HUES48 (cell line): Measurements from ENCODE around the gene CYSRT1.
A peak's percentile ranks its signal among the peaks of the same experiment; 100 is the strongest.

Source experiments
- H3K27ac ChIP-seq: one replicate; pipeline ENCODE4 v1.7.0; 2013; ENCODE audit warnings: low read depth, low read length, inconsistent platforms
- H3K27me3 ChIP-seq: 2 replicates; pipeline ENCODE4 v1.6.1; 2013; ENCODE audit warnings: mild to moderate bottlenecking, low read length; ENCODE audit not compliant: control insufficient read depth, insufficient read depth
- H3K36me3 ChIP-seq: 2 replicates; pipeline ENCODE4 v1.6.1; 2013; ENCODE audit warnings: low read length; ENCODE audit not compliant: control insufficient read depth, insufficient read depth
- H3K4me1 ChIP-seq: 2 replicates; pipeline ENCODE4 v1.6.1; 2013; ENCODE audit warnings: mild to moderate bottlenecking, low read length; ENCODE audit not compliant: control insufficient read depth, insufficient read depth
- H3K4me3 ChIP-seq: 2 replicates; pipeline ENCODE4 v1.5.1; 2013; ENCODE audit warnings: mild to moderate bottlenecking, low read depth, low read length
- H3K9ac ChIP-seq: 2 replicates; pipeline ENCODE4 v1.6.1; 2013; ENCODE audit warnings: mild to moderate bottlenecking, low read depth, low read length, moderate library complexity
- H3K9me3 ChIP-seq: 2 replicates; pipeline ENCODE4 v1.6.1; 2013; ENCODE audit warnings: low read length; ENCODE audit not compliant: control insufficient read depth, insufficient read depth

CYSRT1 gene

GRCh38 chr9:137183980-137184595, 40.9 kb upstream of the CYSRT1 start:
- Histone ChIP-seq H3K4me1 (no peaks in the 10 kb centered on the region), H3K36me3 (peaks cover 71% of the 10 kb centered on the region), H3K27ac (no peak overlapping the region), H3K9ac (no peak overlapping the region), H3K4me3 (no peak overlapping the region), H3K9me3 (no peaks in the 10 kb centered on the region), H3K27me3 (no peaks in the 10 kb centered on the region)

- Histone ChIP-seq H3K9me3 (no peaks in the 10 kb centered on the region), H3K27me3 (no peaks in the 10 kb centered on the region), H3K9ac (no peak overlapping the region), H3K36me3 (peaks cover 66% of the 10 kb centered on the region), H3K27ac (no peak overlapping the region), H3K4me1 (no peaks in the 10 kb centered on the region), H3K4me3 (no peak overlapping the region)
Observed at GRCh38 chr9:137184881-137185660, 39.9 kb upstream of the CYSRT1 start.

GRCh38 chr9:137185921-137186320, 39.1 kb upstream of the CYSRT1 start:
- Histone ChIP-seq H3K27ac (no peak overlapping the region), H3K4me3 (no peak overlapping the region), H3K9me3 (no peaks in the 10 kb centered on the region), H3K4me1 (no peaks in the 10 kb centered on the region), H3K36me3 (peaks cover 66% of the 10 kb centered on the region), H3K9ac (no peak overlapping the region), H3K27me3 (no peaks in the 10 kb centered on the region)

- Histone ChIP-seq H3K27ac (no peak overlapping the region), H3K36me3 (peaks cover 63% of the 10 kb centered on the region), H3K4me3 (no peak overlapping the region), H3K27me3 (no peaks in the 10 kb centered on the region), H3K4me1 (no peaks in the 10 kb centered on the region), H3K9me3 (no peaks in the 10 kb centered on the region), H3K9ac (no peak overlapping the region)
Observed at GRCh38 chr9:137186385-137186784, 38.6 kb upstream of the CYSRT1 start.

GRCh38 chr9:137187386-137187785, 37.6 kb upstream of the CYSRT1 start:
- Histone ChIP-seq H3K9ac (no peak overlapping the region), H3K27ac (no peak overlapping the region), H3K4me1 (no peaks in the 10 kb centered on the region), H3K9me3 (no peaks in the 10 kb centered on the region), H3K36me3 (peaks cover 66% of the 10 kb centered on the region), H3K4me3 (peak overlapping the region; percentile 87), H3K27me3 (no peaks in the 10 kb centered on the region)

- H3K9ac ChIP-seq, result peak overlapping the region; percentile 54; the same call in 1 of the 2 replicates
- no peaks in the 10 kb centered on the region for H3K27me3 ChIP-seq
- H3K4me1 ChIP-seq, result no peaks in the 10 kb centered on the region
- no peaks in the 10 kb centered on the region for H3K9me3 ChIP-seq
- peak overlapping the region; percentile 93 for H3K27ac ChIP-seq
- peaks cover 59% of the 10 kb centered on the region for H3K36me3 ChIP-seq
- H3K4me3 ChIP-seq, result peak overlapping the region; percentile 87
Observed at GRCh38 chr9:137188086-137188489, 36.9 kb upstream of the CYSRT1 start.

GRCh38 chr9:137188490-137189296, 36.3 kb upstream of the CYSRT1 start, which contains the start of the genes ANAPC2 and SSNA1:
Gene ANAPC2, minus strand, starts transcription at chr9:137188560. Its CDS starts 28 bp downstream, at chr9:137188532.
Gene SSNA1, plus strand, starts transcription at chr9:137188676. Its CDS starts 51 bp downstream, at chr9:137188727.
- no peaks in the 10 kb centered on the region for H3K27me3 ChIP-seq
- H3K27ac ChIP-seq, result peak within 1 kb of the TSS; percentile 93
- no peaks in the 10 kb centered on the region for H3K4me1 ChIP-seq
- H3K36me3 ChIP-seq, result peaks cover 53% of the 10 kb centered on the region
- H3K9ac ChIP-seq, result peak within 1 kb of the TSS; percentile 74
- H3K4me3 ChIP-seq, result peak within 1 kb of the TSS; percentile 87
- H3K9me3 ChIP-seq, result no peaks in the 10 kb centered on the region

- peaks cover 45% of the 10 kb centered on the region; the same call in 1 of the 2 replicates for H3K36me3 ChIP-seq
Observed at GRCh38 chr9:137189297-137190295, 35.4 kb upstream of the CYSRT1 start.

GRCh38 chr9:137190315-137190856, 34.6 kb upstream of the CYSRT1 start:
- H3K4me3 ChIP-seq, result no peak overlapping the region
- H3K9me3 ChIP-seq, result no peaks in the 10 kb centered on the region
- H3K27ac ChIP-seq, result no peak overlapping the region
- no peaks in the 10 kb centered on the region for H3K27me3 ChIP-seq
- H3K4me1 ChIP-seq, result 0 out of 2 replicates have a peak, but pooled peaks cover 4% of the 10 kb centered on the region
- peaks cover 40% of the 10 kb centered on the region; the same call in 1 of the 2 replicates for H3K36me3 ChIP-seq
- H3K9ac ChIP-seq, result no peak overlapping the region

More at GRCh38 chr9:137189297-137190295, 35.4 kb upstream of the CYSRT1 start:
- Histone ChIP-seq H3K4me1 (0 out of 2 replicates have a peak, but pooled peaks cover under 1% of the 10 kb centered on the region), H3K27me3 (no peaks in the 10 kb centered on the region), H3K9me3 (no peaks in the 10 kb centered on the region), H3K4me3 (peak overlapping the region; percentile 87), H3K27ac (peak overlapping the region; percentile 93), H3K9ac (peak overlapping the region; percentile 74; the same call in 1 of the 2 replicates)
